ENCODE measurements around the gene ERC2.

ERC2 gene

GRCh38 chr3:55607844-55608243 is 860.4 kb downstream of the ERC2 start:
- no peak for DNase-seq

DNA sequence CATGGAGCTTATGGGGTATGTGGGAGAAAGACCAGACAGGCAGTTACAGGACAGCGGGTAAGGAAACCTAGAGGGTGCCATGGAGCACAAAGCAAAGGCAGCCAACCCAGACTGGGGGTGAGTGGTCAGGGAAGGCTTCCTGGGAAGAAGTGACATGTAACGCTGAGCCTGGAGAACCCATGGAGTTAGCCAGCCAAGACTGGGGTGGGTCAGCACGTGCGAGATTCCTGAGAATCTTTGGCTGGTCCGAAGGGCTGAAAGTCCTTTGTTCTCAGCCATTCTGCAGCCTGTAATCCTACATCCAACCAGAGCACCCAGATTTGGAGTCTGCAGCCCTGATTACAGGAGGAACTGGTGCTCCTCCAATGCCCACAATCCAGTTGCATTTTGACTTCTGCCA is 861.1 kb downstream of the ERC2 start:
- no peak for DNase-seq

DNA sequence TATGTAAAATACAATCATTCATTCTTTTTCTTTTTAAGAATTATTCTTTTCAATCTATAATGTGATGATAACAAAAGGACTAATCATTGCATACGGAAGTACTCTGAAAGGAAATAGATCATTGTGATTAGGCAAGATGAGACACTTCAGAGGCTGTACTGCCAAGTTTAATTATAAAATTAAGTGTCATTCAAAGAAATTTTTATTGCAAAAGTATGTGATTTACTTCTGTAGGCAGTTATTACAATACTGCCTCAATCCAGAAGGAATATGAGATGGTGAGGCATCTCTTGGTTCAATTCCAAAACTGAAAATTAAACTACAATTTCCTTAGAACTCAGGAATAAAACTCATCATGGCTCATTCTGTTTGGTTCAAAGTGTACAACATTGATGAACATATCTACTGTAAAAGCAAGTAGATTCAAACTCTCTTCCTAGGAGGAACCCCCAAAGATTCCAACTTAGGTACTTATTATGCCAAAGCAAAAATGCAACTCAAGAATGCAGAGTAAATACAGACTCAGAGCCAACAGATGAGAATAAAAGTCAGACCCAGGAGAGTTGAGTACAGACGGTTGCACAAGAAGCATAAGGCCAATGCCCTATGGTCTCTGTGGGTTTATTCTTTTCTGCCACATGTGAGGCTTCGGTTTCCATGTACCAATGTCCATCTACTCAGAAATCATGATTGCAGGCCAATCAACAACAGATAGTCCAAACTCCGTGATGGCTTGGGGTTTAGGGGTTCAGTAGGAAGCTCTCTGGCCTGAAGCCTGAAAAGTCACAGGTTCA is 862.6 kb downstream of the ERC2 start:
- DNase-seq, result no peak

DNA sequence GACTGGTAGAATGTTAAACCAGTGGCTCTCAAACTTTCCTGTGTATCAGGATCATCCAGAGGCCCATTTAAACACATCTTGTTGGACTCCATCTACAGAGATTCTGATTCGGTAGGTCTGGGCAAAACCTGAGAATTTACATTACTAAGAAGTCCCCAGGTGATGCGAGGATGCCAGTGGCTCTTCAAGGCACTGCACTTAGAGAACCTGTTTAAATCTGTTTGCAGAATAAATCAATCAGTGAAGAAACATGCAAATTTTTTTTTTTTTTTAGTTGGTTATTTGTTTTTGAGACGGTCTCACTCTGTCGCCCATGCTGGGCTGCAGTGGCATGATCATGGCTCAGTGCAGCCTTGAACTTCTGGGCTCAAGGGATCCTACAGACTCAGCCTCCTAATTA is 863.4 kb downstream of the ERC2 start:
- DNase-seq, result no peak

DNA sequence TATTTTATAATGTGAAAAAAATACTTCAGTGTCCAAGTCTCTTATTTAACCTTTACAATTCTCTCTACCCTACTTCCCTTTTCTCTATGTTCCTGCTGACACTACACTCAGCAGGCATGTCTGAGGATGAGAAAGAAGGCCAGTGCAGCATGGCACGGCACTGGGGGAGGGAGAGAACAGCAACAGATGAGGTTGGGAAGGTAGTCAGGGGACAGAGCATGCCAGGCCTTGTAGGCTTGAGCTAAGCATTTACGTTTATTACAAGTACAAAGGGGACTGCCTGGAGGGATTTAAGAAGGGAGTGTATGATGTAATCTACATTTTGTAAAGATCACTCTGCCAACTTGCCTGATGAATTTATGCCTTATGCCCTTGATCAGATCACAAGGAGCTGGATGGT is 863.9 kb downstream of the ERC2 start:
- no peak for DNase-seq

GRCh38 chr3:55601366-55602080 is 866.7 kb downstream of the ERC2 start:
- no peak for DNase-seq

DNA sequence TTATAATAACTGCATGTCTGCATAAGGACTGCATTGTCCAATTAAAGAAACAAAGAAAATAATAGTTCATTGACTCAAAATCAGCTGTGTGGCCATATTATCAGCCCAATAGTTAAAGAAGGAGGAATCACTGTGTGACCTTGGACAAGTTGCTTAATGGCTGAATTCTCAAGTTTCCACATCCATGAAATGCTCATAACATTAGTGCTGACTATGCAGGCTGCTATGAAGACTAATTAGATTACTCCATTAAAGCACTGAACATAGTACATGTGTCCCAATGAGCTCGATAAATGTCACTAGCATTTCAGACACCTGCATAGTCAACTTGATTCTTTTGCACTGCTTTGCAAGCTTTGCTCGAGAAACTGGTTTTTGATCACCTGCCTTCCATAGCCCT is 870.0 kb downstream of the ERC2 start:
- DNase-seq, result no peak

DNA sequence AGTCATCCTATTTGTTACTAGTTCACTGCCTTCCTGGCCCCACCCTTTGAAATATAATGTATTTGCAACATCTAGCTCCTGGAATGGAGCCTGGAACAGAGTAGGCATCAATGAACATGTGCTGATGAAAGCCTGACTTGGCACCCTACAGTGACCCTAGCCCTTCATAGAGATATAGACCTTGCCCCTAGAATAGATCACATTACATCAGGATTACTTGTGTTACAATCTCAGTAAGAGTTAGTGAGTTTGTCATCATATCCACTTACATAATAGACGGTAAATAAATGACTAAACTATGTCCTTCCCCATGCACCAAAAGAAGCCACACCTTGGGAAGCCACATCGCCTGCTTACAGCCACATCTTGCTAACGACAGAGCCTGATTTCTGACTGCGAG is 870.6 kb downstream of the ERC2 start:
- DNase-seq, result no peak

DNA sequence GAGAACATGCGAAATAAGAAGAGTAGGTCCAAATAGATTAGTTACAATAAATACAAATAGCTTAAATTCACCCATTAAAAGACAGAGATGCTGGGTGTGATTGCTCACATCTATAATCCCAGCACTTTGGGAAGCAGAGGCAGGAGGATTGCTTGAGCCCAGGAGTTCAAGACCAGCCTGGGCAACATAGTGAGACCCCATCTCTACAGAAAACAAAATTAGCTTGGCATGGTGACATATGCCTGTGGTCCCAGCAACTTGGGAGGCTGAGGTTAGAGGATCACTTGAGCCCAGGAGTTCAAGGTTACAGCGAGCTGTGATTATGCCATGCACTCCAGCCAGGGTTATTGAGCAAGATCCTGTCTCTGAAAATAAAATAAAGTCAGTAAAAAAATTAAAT is 872.1 kb downstream of the ERC2 start:
- no peak for DNase-seq

GRCh38 chr3:55595420-55595819 is 872.8 kb downstream of the ERC2 start:
- DNase-seq, result no peak

DNA sequence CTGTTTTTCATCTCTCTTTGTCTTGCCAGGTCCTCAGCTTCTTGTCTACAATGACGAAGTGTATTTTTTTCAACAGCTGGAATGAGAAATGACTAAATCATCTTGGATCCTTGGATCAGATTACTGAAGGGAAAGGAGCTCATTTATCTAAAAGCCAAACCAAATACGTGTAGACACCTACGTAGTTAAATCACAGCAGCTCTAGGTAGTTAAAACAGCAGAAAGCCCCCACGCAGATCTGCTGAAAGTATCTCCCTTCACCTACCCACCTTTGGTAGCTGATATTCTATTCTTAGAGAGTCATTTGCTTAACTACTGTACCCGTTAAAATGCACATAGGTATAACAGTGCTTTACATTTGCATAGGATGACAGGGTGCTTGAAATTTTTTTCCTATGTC is 875.7 kb downstream of the ERC2 start:
- peak in 11 of 56 donors; percentile 8 to 56 (median 28) for DNase-seq

DNA sequence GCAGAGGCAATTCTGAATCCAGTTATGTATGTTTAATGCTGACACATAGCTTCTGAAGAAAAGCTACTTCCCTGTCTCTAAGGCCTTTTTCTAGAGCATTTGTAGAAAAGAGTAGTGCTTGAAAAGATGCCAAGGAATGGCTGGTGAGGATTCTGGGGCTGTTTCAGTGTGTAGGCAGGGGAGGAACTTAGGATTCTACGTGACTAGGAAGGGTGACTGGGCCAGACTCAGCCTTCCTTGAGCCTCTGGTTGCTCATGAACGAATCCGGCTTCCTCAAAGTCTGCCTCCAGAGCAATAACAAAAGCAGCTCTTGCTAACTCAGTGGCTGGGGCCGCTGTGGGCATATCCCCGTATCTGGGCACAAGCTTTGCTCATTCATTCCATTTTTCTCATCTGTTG is 876.4 kb downstream of the ERC2 start:
- DNase-seq, result peak in 5 of 56 donors; percentile 4 to 17 (median 8)

DNA sequence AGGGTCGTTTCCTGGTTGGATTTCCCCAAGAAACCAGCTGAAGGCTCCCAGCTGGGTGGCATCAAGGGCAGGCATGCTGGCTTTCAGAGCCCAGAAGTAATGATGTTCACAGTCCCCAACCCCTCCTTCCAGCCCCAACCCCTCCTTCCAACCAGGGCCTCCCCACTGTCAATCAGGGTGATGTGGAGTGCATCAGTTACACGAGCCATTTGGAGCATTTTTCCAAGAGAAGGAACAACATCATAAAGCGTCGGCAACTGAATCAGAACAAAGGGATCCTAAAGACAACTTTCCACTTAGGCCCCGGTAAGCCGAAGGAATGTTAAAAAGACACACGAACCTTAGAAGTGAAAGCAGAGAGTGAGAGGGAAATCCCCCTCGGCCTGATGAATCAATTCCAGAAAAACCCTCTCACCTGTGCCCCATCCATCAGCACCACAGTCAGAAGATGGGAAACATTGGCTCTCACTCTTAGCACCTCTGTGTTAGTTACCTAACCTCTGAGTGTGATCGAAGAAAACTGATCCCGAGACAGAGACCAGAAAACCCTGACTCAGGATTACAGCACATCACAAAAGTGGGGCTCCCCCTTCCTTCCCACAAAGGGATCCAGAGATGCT is 880.0 kb downstream of the ERC2 start:
- no peak for DNase-seq

- peak in 1 of 56 donors; percentile 7 for DNase-seq
Measured at GRCh38 chr3:55585856-55586255, 882.4 kb downstream of the ERC2 start.

DNA sequence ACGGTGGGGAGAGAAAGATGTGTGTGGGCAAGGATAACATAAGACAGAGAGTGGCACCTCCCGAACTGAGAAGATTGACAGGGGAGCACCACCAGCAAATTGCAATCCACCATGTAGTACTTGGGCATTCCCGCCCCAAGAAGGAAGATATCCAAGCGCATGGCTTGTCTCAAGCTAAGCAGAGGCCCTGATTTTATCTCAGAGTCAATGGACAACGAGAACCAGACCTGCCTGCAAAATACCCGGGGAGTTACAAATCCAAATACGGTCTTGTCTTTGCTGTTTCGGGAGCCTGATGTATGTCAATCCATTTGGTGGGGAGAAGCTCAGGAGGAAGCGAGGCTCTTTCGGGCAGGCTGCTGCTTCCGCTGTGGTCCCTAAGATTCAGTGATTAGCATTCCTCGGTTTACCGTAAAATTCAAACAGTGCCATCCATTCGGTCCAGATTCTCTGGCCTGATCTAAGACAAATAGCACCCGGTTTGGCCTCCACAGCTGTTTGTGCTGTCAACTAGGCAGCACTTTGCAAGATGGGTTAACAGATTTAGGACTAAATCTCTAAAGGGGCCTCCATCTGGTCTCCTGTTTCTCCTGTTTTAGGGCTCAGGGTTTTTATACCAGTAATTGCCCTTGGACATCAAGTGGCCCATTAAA is 883.4 kb downstream of the ERC2 start:
- DNase-seq, result no peak

DNA sequence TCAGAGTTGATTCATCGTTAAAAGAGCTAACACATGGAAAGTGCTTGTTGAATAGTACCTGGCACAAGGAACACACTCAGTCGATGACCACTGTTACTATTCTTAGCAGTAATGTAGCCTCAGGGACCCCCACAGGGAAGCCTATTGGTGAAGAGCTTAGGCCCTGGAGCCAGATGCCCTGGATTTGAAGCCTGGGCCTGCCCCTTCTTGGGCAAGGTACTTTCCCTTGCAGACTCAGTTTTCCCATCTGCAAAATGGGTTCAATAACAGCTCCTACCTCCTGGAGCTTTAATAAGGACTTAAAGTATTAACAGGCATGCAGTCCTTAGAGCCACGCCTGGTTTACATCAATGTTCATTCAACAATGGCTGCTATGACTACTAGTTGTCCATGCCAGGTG is 884.2 kb downstream of the ERC2 start:
- DNase-seq, result no peak

DNA sequence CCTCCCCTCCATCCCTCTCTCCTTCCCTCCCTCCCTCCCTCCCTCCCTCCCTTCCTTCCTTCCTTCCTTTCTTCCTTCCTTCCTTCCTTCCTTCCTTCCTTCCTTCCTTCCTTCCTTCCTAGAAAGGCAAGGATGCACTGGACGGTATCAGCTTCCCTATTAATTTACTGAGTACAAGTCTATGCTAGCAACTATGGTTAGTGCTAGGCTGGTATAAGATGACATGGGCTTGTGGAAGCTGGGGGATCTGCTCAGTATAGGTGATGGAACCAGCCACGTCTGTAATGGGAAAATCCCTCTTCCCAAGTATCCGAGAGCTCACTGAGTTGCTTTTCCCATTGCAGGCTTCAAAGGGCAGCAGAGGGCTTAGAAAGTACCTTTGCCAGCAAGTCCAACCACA is 884.8 kb downstream of the ERC2 start:
- DNase-seq, result no peak

DNA sequence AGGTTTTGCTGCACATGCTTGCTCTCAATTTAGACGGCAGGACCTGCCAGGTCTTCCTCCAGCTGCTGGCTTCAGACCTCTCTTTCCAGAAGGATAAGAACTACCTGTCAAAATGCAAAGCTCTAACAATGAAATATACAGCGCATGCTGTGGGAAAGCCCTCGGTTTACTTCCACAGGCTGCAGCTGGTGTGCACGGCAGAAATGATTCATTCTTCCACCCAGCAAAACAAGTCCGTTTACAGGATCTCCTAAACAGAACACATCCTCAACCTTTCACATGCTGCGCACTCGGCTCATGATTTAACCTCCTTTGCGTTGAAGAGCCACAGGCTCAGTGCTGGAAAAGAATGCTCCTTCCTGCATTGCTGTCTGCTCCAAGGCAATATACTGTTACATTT is 888.8 kb downstream of the ERC2 start:
- DNase-seq, result no peak

- no peak for DNase-seq
Measured at GRCh38 chr3:55576621-55577388, 891.5 kb downstream of the ERC2 start.

DNA sequence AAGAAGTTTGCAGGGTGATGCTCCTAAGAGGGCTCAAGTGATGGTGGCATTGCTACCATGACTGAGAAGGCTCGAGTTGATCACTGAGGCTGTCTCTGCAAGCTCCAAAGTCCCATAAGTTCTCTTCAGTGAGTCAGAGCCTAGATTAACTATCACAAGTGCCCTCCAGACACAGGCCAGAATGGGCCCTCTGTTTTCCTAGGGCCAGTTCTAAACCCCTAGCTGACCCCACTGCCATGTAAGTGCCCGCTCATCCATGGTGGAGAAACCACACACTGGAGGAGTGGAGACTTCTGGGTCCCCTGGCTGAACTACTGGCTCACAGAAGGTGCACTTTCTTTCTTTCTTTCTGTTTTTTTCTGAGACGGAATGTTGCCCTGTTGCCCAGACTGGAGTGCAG is 893.6 kb downstream of the ERC2 start:
- no peak for DNase-seq

DNA sequence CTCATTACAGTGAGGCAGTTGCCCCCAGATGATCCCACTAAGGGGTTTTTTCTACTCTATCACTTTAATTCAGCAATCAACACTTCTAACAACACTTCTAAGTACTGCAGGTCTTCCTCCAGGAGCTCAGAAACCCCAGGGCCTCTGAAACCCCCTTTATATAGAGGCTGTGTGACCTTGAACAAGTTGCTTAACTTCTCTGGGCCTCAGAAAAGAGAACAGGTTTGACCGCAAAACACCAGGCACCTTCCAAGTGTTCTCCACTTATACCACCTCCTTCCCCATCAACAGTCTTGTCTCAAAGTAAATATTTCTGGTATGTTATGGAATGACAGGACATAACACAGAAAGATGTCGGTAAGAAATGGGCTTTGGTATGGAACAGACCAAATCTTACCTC is 895.5 kb downstream of the ERC2 start:
- DNase-seq, result no peak
